HCT116 (cell line): Measurements from ENCODE around the gene CHFR.

ENCODE experiments used
- EGR1 ChIP-seq: IDR thresholded peaks from 2 replicates; pipeline ENCODE4 v1.6.1; 2012; ENCODE audit warnings: low read depth
- EZH2phosphoT487 ChIP-seq: fragments of 200-600 bp; IDR thresholded peaks from 2 replicates; pipeline ENCODE4 v1.6.1; 2018; ENCODE audit warnings: antibody characterized with exemption, borderline replicate concordance
- POLR2A ChIP-seq: IDR thresholded peaks from 2 replicates; pipeline ENCODE4 v1.7.0; 2011; ENCODE audit warnings: borderline replicate concordance; ENCODE audit not compliant: insufficient read depth, insufficient read length; ENCODE audit errors: extremely low read depth
- REST ChIP-seq: IDR thresholded peaks from 2 replicates; pipeline ENCODE4 v1.6.1; 2012; ENCODE audit warnings: low read depth
- SIN3A ChIP-seq: IDR thresholded peaks from 2 replicates; pipeline ENCODE4 v1.6.1; 2012; ENCODE audit warnings: low read depth
- TCF7L2 ChIP-seq: IDR thresholded peaks from 2 replicates; pipeline ENCODE4 v1.7.0; 2011; ENCODE audit warnings: borderline replicate concordance, inconsistent platforms; ENCODE audit not compliant: insufficient read depth, insufficient read length; ENCODE audit errors: extremely low read depth
- TF ChIP-seq, protein P1 (sequence below), 3 experiments: fragments of 200-600 bp in 1 of 3; sonication (generic) in 1 of 3; IDR thresholded peaks in 2 of 3; conservative IDR thresholded peaks in 1 of 3; 2 replicates each; pipeline ENCODE4 v1.5.1; 2012 to 2017; ENCODE audit warnings: low read depth in 2 of 3, low read length in 2 of 3, antibody characterized with exemption in 1 of 3, borderline replicate concordance in 1 of 3, control low read depth in 1 of 3, mild to moderate bottlenecking in 1 of 3, mixed read lengths in 1 of 3, mixed run types in 1 of 3, moderate library complexity in 1 of 3; ENCODE audit not compliant: insufficient read depth in 1 of 3

- TF ChIP-seq EZH2phosphoT487 (no peak), EGR1 (no peak), SIN3A (no peak), TCF7L2 (no peak), REST (no peak), POLR2A (no peak)
- TF ChIP-seq, protein P1, sequence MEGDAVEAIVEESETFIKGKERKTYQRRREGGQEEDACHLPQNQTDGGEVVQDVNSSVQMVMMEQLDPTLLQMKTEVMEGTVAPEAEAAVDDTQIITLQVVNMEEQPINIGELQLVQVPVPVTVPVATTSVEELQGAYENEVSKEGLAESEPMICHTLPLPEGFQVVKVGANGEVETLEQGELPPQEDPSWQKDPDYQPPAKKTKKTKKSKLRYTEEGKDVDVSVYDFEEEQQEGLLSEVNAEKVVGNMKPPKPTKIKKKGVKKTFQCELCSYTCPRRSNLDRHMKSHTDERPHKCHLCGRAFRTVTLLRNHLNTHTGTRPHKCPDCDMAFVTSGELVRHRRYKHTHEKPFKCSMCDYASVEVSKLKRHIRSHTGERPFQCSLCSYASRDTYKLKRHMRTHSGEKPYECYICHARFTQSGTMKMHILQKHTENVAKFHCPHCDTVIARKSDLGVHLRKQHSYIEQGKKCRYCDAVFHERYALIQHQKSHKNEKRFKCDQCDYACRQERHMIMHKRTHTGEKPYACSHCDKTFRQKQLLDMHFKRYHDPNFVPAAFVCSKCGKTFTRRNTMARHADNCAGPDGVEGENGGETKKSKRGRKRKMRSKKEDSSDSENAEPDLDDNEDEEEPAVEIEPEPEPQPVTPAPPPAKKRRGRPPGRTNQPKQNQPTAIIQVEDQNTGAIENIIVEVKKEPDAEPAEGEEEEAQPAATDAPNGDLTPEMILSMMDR (IDR thresholded peaks at IDR 0.05 in 2 of 3, conservative IDR thresholded peaks at IDR 0.05 in 1 of 3; ENCODE audit: borderline replicate concordance in 1 of 3, insufficient read depth in 1 of 3, low read depth in 2 of 3, low read length in 2 of 3), result no peak
These were observed 49.6 kb downstream of the CHFR start for GRCh38 chr12:132837693-132838409.
